Heart right ventricle (tissue), 16 donors: ENCODE data around the gene FAR1. TPM values are rescaled to one million over a fixed set of nuclear protein-coding genes. Genes with fewer than 3 reads are reported as not detected.
"Not testable (repeated sequence)": the region's sequence is repeated elsewhere in the genome, so short reads cannot be mapped to it uniquely, and the experiment has no call there.

ENCODE experiments used
- ATAC-seq, 8 donors: fragments of 200-7000 bp; cut with Tn5 transposase; one replicate each; pipeline ENCODE4 v1.9.1; 2020; ENCODE audit warnings: mild to moderate bottlenecking in 8 of 8, moderate library complexity in 8 of 8, moderate number of reproducible peaks in 1 of 8
- DNase-seq, 2 donors: peaks; one replicate each; pipeline ENCODE4 v3.0.0-alpha.2; 2020
- H3K27ac ChIP-seq, 10 donors: fragments of 200-600 bp; sonication (generic) in 2 of 10; one replicate each; pipeline versions ENCODE4 v1.5.0 to v1.8.0; 2020 to 2022; ENCODE audit warnings: mild to moderate bottlenecking in 3 of 10
- H3K27me3 ChIP-seq, 7 donors: fragments of 200-600 bp; one replicate each; pipeline ENCODE4 v1.8.0; 2021 to 2022; ENCODE audit warnings: mild to moderate bottlenecking in 2 of 7
- H3K36me3 ChIP-seq, 9 donors: fragments of 200-600 bp; sonication (generic) in 1 of 9; one replicate each; pipeline versions ENCODE4 v1.5.0 to v1.8.0; 2020 to 2022; ENCODE audit warnings: mild to moderate bottlenecking in 2 of 9
- H3K4me1 ChIP-seq, 9 donors: fragments of 200-600 bp; sonication (generic) in 1 of 9; one replicate each; pipeline versions ENCODE4 v1.5.0 to v1.8.0; 2020 to 2022; ENCODE audit warnings: mild to moderate bottlenecking in 4 of 9
- H3K4me3 ChIP-seq, 10 donors: fragments of 200-600 bp; sonication (generic) in 2 of 10; one replicate each; pipeline versions ENCODE4 v1.5.0 to v1.8.0; 2020 to 2022; ENCODE audit warnings: mild to moderate bottlenecking in 7 of 10, moderate library complexity in 2 of 10
- H3K9me3 ChIP-seq, 11 donors: fragments of 200-600 bp in 10 of 11; sonication (generic) in 2 of 11; one replicate each; pipeline versions ENCODE4 v1.5.0 to v1.8.0; 2013 to 2022; ENCODE audit warnings: mild to moderate bottlenecking in 2 of 11, control low read depth in 1 of 11, moderate library complexity in 1 of 11
- WGBS, 2 donors: extraction: QIAGEN DNeasy Blood & Tissue Kit; methylation state at CpG; one replicate each; pipeline ENCODE4 v1.1.7; 2013; ENCODE audit warnings: inconsistent platforms in 1 of 2; 5-methylcytosine and 5-hydroxymethylcytosine counted together
- intact Hi-C, 10 donors: fragments of 100-400 bp; cut with DNase I; formaldehyde crosslinking; loops; one replicate each; pipeline versions ENCODE4 v1.11.1 to v1.14.2; 2022
- polyA plus RNA-seq, 2 donors: library from polyadenylated mRNA; stranded (reverse); fragments of 200-250 nt; gene quantifications; one replicate each; pipeline ENCODE4 v1.2.3, GENCODE V29; 2013
- total RNA-seq, 10 donors: library from RNA; stranded (reverse); fragmentation: NEBNext Ultra II Directional in 3 of 10; extraction: Animal tissue kit (Norgen Biotek cat#: 25700) in 3 of 10; gene quantifications; one replicate each; pipeline versions ENCODE4 v1.2.1 to v1.2.4, GENCODE V29; 2021 to 2023
- TF ChIP-seq, protein P1 (sequence below), 9 donors: fragments of 200-600 bp; sonication (generic) in 2 of 9; IDR thresholded peaks; one replicate each; pipeline versions ENCODE4 v1.5.0 to v1.8.0; 2021 to 2022; ENCODE audit warnings: antibody characterized with exemption in 9 of 9, mild to moderate bottlenecking in 5 of 9, moderate library complexity in 1 of 9
- donor health status: Arrhythmogenic right ventricular cardiomyopathy.
- donor health status: ischemic (EF 13 %, LVEDD 7.1; RV severe dilation, severe dysfunction).
- donor health status: healthy with polysubstance abuse.
- donor health status: DM: no; HTN: yes; CAD: no.
- donor health status: DM: no; HTN: no; CAD: no.
- donor health status: ischemic (EF 25% LVEDD 6.9; RV normal size, moderate dysfunction).
- donor health status: ischemic (EF 25% LVEDD 5.7; RV mildly dilated, moderate dysfunction).
- donor health status: healthy.
- donor health status: DM: yes; HTN: yes; CAD: no.
- donor health status: Ischemic cardiomyopathy.
- donor health status: ischemic (EF 35%, LVEDD 5.7; RV mildly dilated, moderate dysfunction).
- donor health status: nonischemic (EF 11% LVEDD 7.7; RV severe dilation, severe dysfunction).
- donor health status: DM: yes; HTN: yes; CAD: no.
- donor health status: PGD.
- donor health status: ischemic (EF 29% LVEDD 5.4; RV normal size, mild dysfunction).
- donor health status: nonischemic (EF 23%, LVEDD 6.1; RV moderate dilation, normal function).

FAR1 gene
- total and polyA plus RNA-seq, 12 donors: 13.3 to 45.9 (median 36.1) TPM

DNA sequence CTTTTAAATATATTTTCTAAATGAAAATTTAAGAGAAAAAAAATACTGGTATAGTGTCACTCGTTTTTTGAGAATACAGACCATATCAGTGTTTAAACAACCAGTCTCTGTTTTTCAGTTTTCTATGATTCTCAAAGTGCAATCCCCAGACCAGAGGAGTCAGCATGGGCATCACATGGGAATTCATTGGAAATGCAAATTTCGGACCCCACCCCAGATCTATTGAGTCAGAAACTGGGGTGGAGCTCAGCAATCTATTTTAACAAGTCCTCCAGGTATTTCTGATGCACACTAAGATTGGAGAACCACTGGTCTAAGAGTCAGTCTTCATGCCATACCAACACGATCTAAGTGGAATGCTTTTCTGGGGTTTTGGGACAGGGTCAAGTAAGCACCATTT lies 66.1 kb downstream of the FAR1 start:
- ATAC-seq: no peak
- Histone ChIP-seq H3K36me3 (peaks cover 0 to 30% (median 0%) of the 10 kb centered on the region in 9 donors), H3K27ac (no peak overlapping the region), H3K9me3 (no peaks in the 10 kb centered on the region), H3K27me3 (no peaks in the 10 kb centered on the region), H3K4me1 (peaks cover 0 to 7% (median 0%) of the 10 kb centered on the region in 9 donors), H3K4me3 (no peak overlapping the region)
- TF ChIP-seq, protein P1, sequence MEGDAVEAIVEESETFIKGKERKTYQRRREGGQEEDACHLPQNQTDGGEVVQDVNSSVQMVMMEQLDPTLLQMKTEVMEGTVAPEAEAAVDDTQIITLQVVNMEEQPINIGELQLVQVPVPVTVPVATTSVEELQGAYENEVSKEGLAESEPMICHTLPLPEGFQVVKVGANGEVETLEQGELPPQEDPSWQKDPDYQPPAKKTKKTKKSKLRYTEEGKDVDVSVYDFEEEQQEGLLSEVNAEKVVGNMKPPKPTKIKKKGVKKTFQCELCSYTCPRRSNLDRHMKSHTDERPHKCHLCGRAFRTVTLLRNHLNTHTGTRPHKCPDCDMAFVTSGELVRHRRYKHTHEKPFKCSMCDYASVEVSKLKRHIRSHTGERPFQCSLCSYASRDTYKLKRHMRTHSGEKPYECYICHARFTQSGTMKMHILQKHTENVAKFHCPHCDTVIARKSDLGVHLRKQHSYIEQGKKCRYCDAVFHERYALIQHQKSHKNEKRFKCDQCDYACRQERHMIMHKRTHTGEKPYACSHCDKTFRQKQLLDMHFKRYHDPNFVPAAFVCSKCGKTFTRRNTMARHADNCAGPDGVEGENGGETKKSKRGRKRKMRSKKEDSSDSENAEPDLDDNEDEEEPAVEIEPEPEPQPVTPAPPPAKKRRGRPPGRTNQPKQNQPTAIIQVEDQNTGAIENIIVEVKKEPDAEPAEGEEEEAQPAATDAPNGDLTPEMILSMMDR (IDR thresholded peaks at IDR 0.05): no peak
- intact Hi-C loops: no loop called here
- no peak for DNase-seq
- 93 to 94% methylated on average over 3 of the region's 3 CpGs for WGBS, 2 donors

GRCh38 chr11:13745165-13745564 lies 76.7 kb downstream of the FAR1 start:
- peaks cover 0 to 11% (median 7%) of the 10 kb centered on the region in 7 donors for H3K27me3 ChIP-seq
- WGBS, 2 donors: 55 to 62% methylated on average over 2 of the region's 2 CpGs
- TF ChIP-seq, protein P1 (IDR thresholded peaks at IDR 0.05): no peak
- H3K4me1 ChIP-seq: peaks cover 0 to 7% (median 0%) of the 10 kb centered on the region in 9 donors
- H3K9me3 ChIP-seq: peaks cover 0 to under 1% (median 0%) of the 10 kb centered on the region in 11 donors
- intact Hi-C loops: no loop called here
- H3K27ac ChIP-seq: no peak overlapping the region
- H3K4me3 ChIP-seq: no peak overlapping the region
- DNase-seq (no peak), ATAC-seq (peak in 1 of 8 donors; percentile 18)
- no peaks in the 10 kb centered on the region for H3K36me3 ChIP-seq

DNA sequence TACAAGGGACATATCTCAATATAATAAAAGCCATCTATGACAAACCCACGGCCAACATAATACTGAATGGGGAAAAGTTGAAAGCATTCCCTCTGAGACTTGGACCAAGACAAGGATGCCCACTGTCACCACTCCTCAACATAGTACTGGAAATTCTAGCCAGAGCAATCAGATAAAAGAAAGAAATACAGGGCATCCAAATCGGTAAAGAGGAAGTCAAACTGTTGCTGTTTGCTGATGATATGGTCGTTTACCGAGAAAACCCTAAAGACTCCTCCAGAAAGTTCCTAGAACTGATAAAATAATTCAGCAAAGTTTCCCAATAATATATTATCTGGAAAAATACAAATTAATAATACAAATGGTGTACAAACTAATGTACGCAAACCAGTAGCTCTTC lies 84.8 kb downstream of the FAR1 start:
- intact Hi-C loops, H3K27me3 ChIP-seq, H3K36me3 ChIP-seq, H3K4me3 ChIP-seq, ATAC-seq, H3K27ac ChIP-seq, H3K4me1 ChIP-seq, DNase-seq: not testable (repeated sequence)
- WGBS, 2 donors: 82 to 84% methylated on average over 5 of the region's 5 CpGs
- H3K9me3 ChIP-seq: peaks cover 0 to 12% (median 0%) of the 10 kb centered on the region in 11 donors

DNA sequence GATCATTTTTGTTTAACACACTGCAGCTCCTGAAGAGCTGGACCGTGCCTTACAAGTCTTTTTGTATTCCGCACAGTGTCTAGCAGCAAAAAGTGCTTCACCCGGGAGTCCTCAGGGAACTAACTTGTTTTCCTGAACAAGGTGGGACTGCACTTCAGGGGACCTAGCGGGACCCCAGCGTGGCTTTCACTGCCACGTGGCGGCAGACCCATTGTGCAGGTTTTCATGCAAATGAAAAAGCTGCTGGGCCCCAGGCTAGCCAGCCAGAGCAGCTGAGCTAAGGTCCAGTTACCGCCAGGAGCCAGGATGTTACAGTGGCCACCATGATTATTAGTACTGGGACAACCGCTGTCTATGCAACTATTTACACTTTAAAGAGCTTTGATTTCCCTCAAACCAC lies 90.6 kb downstream of the FAR1 start:
- Histone ChIP-seq H3K9me3 (no peaks in the 10 kb centered on the region), H3K36me3 (no peaks in the 10 kb centered on the region), H3K27ac (no peak overlapping the region), H3K4me1 (no peaks in the 10 kb centered on the region), H3K4me3 (no peak overlapping the region), H3K27me3 (no peaks in the 10 kb centered on the region)
- intact Hi-C loops: no loop called here
- TF ChIP-seq, protein P1 (IDR thresholded peaks at IDR 0.05): no peak
- WGBS, 2 donors: 88 to 89% methylated on average over 9 of the region's 9 CpGs
- DNase-seq (no peak), ATAC-seq (no peak)

GRCh38 chr11:13760115-13760514 lies 91.6 kb downstream of the FAR1 start:
- Histone ChIP-seq H3K4me3 (no peak overlapping the region), H3K27ac (no peak overlapping the region), H3K27me3 (no peaks in the 10 kb centered on the region), H3K9me3 (no peaks in the 10 kb centered on the region), H3K36me3 (no peaks in the 10 kb centered on the region), H3K4me1 (peaks cover 0 to 6% (median 0%) of the 10 kb centered on the region in 9 donors)
- WGBS, 2 donors: 78 to 85% methylated on average over 3 of the region's 3 CpGs
- intact Hi-C loops: loop anchor here in 1 of 10 donors (10.0 kb wide), 1 partner anchor 195 kb away; no protein-coding TSS in a partner anchor
- TF ChIP-seq, protein P1 (IDR thresholded peaks at IDR 0.05): no peak
- no peak for DNase-seq
- ATAC-seq: no peak
